ENCODE measurements around the gene SRD5A1.

The SRD5A1 gene

GRCh38 chr5:6632888-6633468, at the start of gene SRD5A1, which contains the start of gene NSUN2:
TSS of gene SRD5A1 (plus strand) at chr5:6633440. CDS start at chr5:6633577, 137 bp downstream.
TSS of gene NSUN2 (minus strand) at chr5:6633044. CDS start at chr5:6632979, 65 bp downstream.
- peak; percentile 79 to 85 for DNase-seq (ENCODE audit: low read depth in 2 of 2, low spot score in 1 of 2)

GRCh38 chr5:6584101-6584645, 49.1 kb upstream of the SRD5A1 start:
- DNase-seq (ENCODE audit: low read depth in 2 of 2, low spot score in 1 of 2) = no peak

- no peak for DNase-seq (ENCODE audit: low read depth in 2 of 2, low spot score in 1 of 2)
Observed at GRCh38 chr5:6584727-6585126, 48.5 kb upstream of the SRD5A1 start.

GRCh38 chr5:6585168-6585567, 48.1 kb upstream of the SRD5A1 start:
- no peak for DNase-seq (ENCODE audit: low read depth in 2 of 2, low spot score in 1 of 2)

- no peak for DNase-seq (ENCODE audit: low read depth in 2 of 2, low spot score in 1 of 2)
Observed at GRCh38 chr5:6585939-6586646, 47.1 kb upstream of the SRD5A1 start.

- no peak for DNase-seq (ENCODE audit: low read depth in 2 of 2, low spot score in 1 of 2)
Observed at GRCh38 chr5:6586647-6587042, 46.6 kb upstream of the SRD5A1 start.

GRCh38 chr5:6587171-6587570, 46.1 kb upstream of the SRD5A1 start:
- no peak for DNase-seq (ENCODE audit: low read depth in 2 of 2, low spot score in 1 of 2)

- DNase-seq (ENCODE audit: low read depth in 2 of 2, low spot score in 1 of 2) = no peak
Observed at GRCh38 chr5:6590581-6590980, 42.7 kb upstream of the SRD5A1 start.

- no peak for DNase-seq (ENCODE audit: low read depth in 2 of 2, low spot score in 1 of 2)
Observed at GRCh38 chr5:6591671-6592288, 41.5 kb upstream of the SRD5A1 start.

- no peak for DNase-seq (ENCODE audit: low read depth in 2 of 2, low spot score in 1 of 2)
Observed at GRCh38 chr5:6592601-6593000, 40.6 kb upstream of the SRD5A1 start.

- no peak for DNase-seq (ENCODE audit: low read depth in 2 of 2, low spot score in 1 of 2)
Observed at GRCh38 chr5:6593148-6594016, 39.9 kb upstream of the SRD5A1 start.

GRCh38 chr5:6594066-6594465, 39.2 kb upstream of the SRD5A1 start:
- no peak for DNase-seq (ENCODE audit: low read depth in 2 of 2, low spot score in 1 of 2)

GRCh38 chr5:6595405-6595804, 37.8 kb upstream of the SRD5A1 start:
- DNase-seq (ENCODE audit: low read depth in 2 of 2, low spot score in 1 of 2) = no peak

GRCh38 chr5:6596388-6596787, 36.9 kb upstream of the SRD5A1 start:
- DNase-seq (ENCODE audit: low read depth in 2 of 2, low spot score in 1 of 2) = no peak

- DNase-seq (ENCODE audit: low read depth in 2 of 2, low spot score in 1 of 2) = no peak
Observed at GRCh38 chr5:6597557-6597956, 35.7 kb upstream of the SRD5A1 start.

GRCh38 chr5:6598351-6598900, 34.8 kb upstream of the SRD5A1 start:
- DNase-seq (ENCODE audit: low read depth in 2 of 2, low spot score in 1 of 2) = no peak

- no peak for DNase-seq (ENCODE audit: low read depth in 2 of 2, low spot score in 1 of 2)
Observed at GRCh38 chr5:6599739-6600138, 33.5 kb upstream of the SRD5A1 start.

GRCh38 chr5:6601271-6601670, 32.0 kb upstream of the SRD5A1 start:
- no peak for DNase-seq (ENCODE audit: low read depth in 2 of 2, low spot score in 1 of 2)

GRCh38 chr5:6601816-6602215, 31.4 kb upstream of the SRD5A1 start:
- no peak for DNase-seq (ENCODE audit: low read depth in 2 of 2, low spot score in 1 of 2)

GRCh38 chr5:6602441-6602840, 30.8 kb upstream of the SRD5A1 start:
- DNase-seq (ENCODE audit: low read depth in 2 of 2, low spot score in 1 of 2) = no peak

GRCh38 chr5:6603643-6604042, 29.6 kb upstream of the SRD5A1 start:
- DNase-seq (ENCODE audit: low read depth in 2 of 2, low spot score in 1 of 2) = no peak

Data from stimulated activated CD8-positive, alpha-beta memory T cell treated with anti-CD3 and anti-CD28 coated beads, Interleukin-4, amount 100 ng/mL, for 4 hours (primary cell).